HepG2 (cell line): Measurements from ENCODE around the gene MUC13. TPM values are rescaled to one million over a fixed set of nuclear protein-coding genes. Genes with fewer than 3 reads are reported as not detected.
A peak's percentile ranks its signal among the peaks of the same experiment; 100 is the strongest.

ENCODE experiments used
- ATAC-seq: fragments of 200-7000 bp; cut with Tn5 transposase; 3 replicates; pipeline ENCODE4 v1.9.1; 2020; ENCODE audit warnings: mild to moderate bottlenecking, moderate library complexity
- BruUV-seq: library from RNA; stranded (reverse); fragments of 400-500 nt; replicated peaks from 2 replicates; lab custom pipeline; 2021; lab: Mats Ljungman, UMichigan
- CTCF ChIA-PET: fragments of 300-600 bp; formaldehyde crosslinking; extraction: SDS; loops from one replicate; lab custom pipeline; 2021; ENCODE audit warnings: low total read pairs, inconsistent platforms, low intra/inter-chr PET ratio; lab: Yijun Ruan, JAX
- POLR2A ChIA-PET: fragments of 350-600 bp; sonication (Branson Sonifier 250); formaldehyde crosslinking; loops from one replicate; lab custom pipeline; 2020; ENCODE audit warnings: antibody characterized with exemption, inconsistent platforms; lab: Yijun Ruan, JAX
- DNase-seq: peaks from one replicate; pipeline ENCODE4 v3.0.0-alpha.2; 2015; ENCODE audit warnings: low spot score
- FAIRE-seq: peaks from 3 replicates; lab custom pipeline; 2011; peaks lifted over from hg19 to GRCh38; lab: Jason Lieb, UNC
- H2AFZ ChIP-seq: one replicate; pipeline ENCODE4 v1.6.1; 2011; ENCODE audit warnings: low read length, inconsistent platforms
- H3K27ac ChIP-seq: fragments of 300-600 bp; 3 replicates; pipeline ENCODE4 v1.8.0; 2011; ENCODE audit warnings: mixed run types, mild to moderate bottlenecking, mixed read lengths, low read length, inconsistent platforms; ENCODE audit not compliant: insufficient read depth; ENCODE audit errors: extremely low read length
- H3K27me3 ChIP-seq, 2 experiments: fragments of 200-600 bp in 1 of 2; 2 replicates in 1 of 2; 3 replicates in 1 of 2; pipeline versions ENCODE4 v1.6.0 to v1.8.0; 2011; ENCODE audit warnings: low read length in 2 of 2, mild to moderate bottlenecking in 2 of 2, moderate library complexity in 2 of 2, inconsistent platforms in 1 of 2; ENCODE audit not compliant: insufficient read depth in 2 of 2, control insufficient read depth in 1 of 2
- H3K36me3 ChIP-seq, 2 experiments: fragments of 200-600 bp in 1 of 2; replicated peaks in 1 of 2; 2 replicates in 1 of 2; 3 replicates in 1 of 2; pipeline versions ENCODE4 v1.5.1 to v1.8.0; 2011; ENCODE audit warnings: low read length in 2 of 2, inconsistent platforms in 1 of 2; ENCODE audit not compliant: insufficient read depth in 2 of 2, control insufficient read depth in 1 of 2
- H3K4me1 ChIP-seq: 2 replicates; pipeline ENCODE4 v1.5.1; 2012; ENCODE audit warnings: low read length, inconsistent platforms; ENCODE audit not compliant: insufficient read depth
- H3K4me2 ChIP-seq: 2 replicates; pipeline ENCODE4 v1.6.0; 2011; ENCODE audit warnings: low read depth, low read length, inconsistent platforms
- H3K4me3 ChIP-seq, 3 experiments: fragments of 200-600 bp in 1 of 3; sonication (generic), shearing (Covaris generic) in 1 of 3; replicated peaks in 1 of 3; 2 replicates each; pipeline ENCODE4 v1.5.1; 2011 to 2016; ENCODE audit warnings: low read length in 3 of 3, inconsistent platforms in 2 of 3, low read depth in 2 of 3, mild to moderate bottlenecking in 2 of 3, control low read depth in 1 of 3, mixed read lengths in 1 of 3; ENCODE audit not compliant: insufficient read depth in 1 of 3
- H3K79me2 ChIP-seq: one replicate; pipeline ENCODE4 v1.6.1; 2011; ENCODE audit warnings: low read length, inconsistent platforms; ENCODE audit not compliant: insufficient read depth
- H3K9ac ChIP-seq: 2 replicates; pipeline ENCODE4 v1.6.0; 2011; ENCODE audit warnings: mild to moderate bottlenecking, low read depth, low read length, inconsistent platforms; ENCODE audit not compliant: insufficient read depth
- H3K9me3 ChIP-seq: 2 replicates; pipeline ENCODE4 v1.5.1; 2012; ENCODE audit warnings: mild to moderate bottlenecking, low read length
- H4K20me1 ChIP-seq: 2 replicates; pipeline ENCODE4 v1.6.0; 2011; ENCODE audit warnings: inconsistent platforms, mild to moderate bottlenecking, low read length, moderate library complexity; ENCODE audit not compliant: insufficient read depth
- GATAD2A ChIP-seq: IDR thresholded peaks from 2 replicates; pipeline ENCODE4 v1.6.1; 2016
- KMT2A ChIP-seq: sonication (generic); formaldehyde crosslinking; IDR thresholded peaks from 2 replicates; pipeline ENCODE4 v1.4.0; 2020; ENCODE audit warnings: missing genetic modification reagents
- LCORL ChIP-seq, 2 experiments: fragments of 450-650 bp in 1 of 2; sonication (generic) in 1 of 2; formaldehyde crosslinking in 1 of 2; IDR thresholded peaks; 2 replicates each; pipeline versions ENCODE4 v1.5.0 to v1.6.1; 2017 to 2020; ENCODE audit warnings: antibody characterized with exemption in 1 of 2, missing genetic modification reagents in 1 of 2
- MEF2D ChIP-seq: sonication (generic); formaldehyde crosslinking; IDR thresholded peaks from 2 replicates; pipeline ENCODE4 v1.5.1; 2020; ENCODE audit warnings: mild to moderate bottlenecking, missing genetic modification reagents
- MYNN ChIP-seq: sonication (generic); formaldehyde crosslinking; IDR thresholded peaks from 2 replicates; pipeline ENCODE4 v1.4.0; 2020; ENCODE audit warnings: mild to moderate bottlenecking, low read depth, missing genetic modification reagents
- PITX1 ChIP-seq: sonication (generic); formaldehyde crosslinking; IDR thresholded peaks from 2 replicates; pipeline ENCODE4 v1.5.1; 2020; ENCODE audit warnings: mild to moderate bottlenecking, missing genetic modification reagents
- RBFOX2 ChIP-seq: fragments of 200-400 bp; formaldehyde crosslinking; IDR thresholded peaks from 2 replicates; pipeline ENCODE4 v1.6.1; 2017; ENCODE audit warnings: low read depth, mild to moderate bottlenecking, low read length
- SMARCC2 ChIP-seq: fragments of 450-650 bp; IDR thresholded peaks from 2 replicates; pipeline ENCODE4 v1.6.1; 2017; ENCODE audit warnings: antibody characterized with exemption, mild to moderate bottlenecking
- SOX6 ChIP-seq, 2 experiments: fragments of 450-650 bp in 1 of 2; sonication (generic) in 1 of 2; formaldehyde crosslinking in 1 of 2; IDR thresholded peaks; 2 replicates each; pipeline versions ENCODE4 v1.4.0 to v1.6.1; 2017 to 2020; ENCODE audit warnings: antibody characterized with exemption in 1 of 2, mild to moderate bottlenecking in 1 of 2, missing genetic modification reagents in 1 of 2
- SRSF4 ChIP-seq: fragments of 200-400 bp; formaldehyde crosslinking; IDR thresholded peaks from one replicate; pipeline ENCODE4 v1.6.1; 2018; ENCODE audit warnings: mild to moderate bottlenecking, low read depth, low read length, moderate library complexity; ENCODE audit not compliant: poor library complexity, severe bottlenecking
- STAG1 ChIP-seq: sonication (generic); formaldehyde crosslinking; IDR thresholded peaks from 2 replicates; pipeline ENCODE4 v1.4.0; 2020; ENCODE audit warnings: missing genetic modification reagents
- THAP11 ChIP-seq: IDR thresholded peaks from 2 replicates; pipeline ENCODE4 v1.6.1; 2016; ENCODE audit warnings: missing biosample characterization, missing genetic modification reagents
- ZNF234 ChIP-seq: sonication (generic); formaldehyde crosslinking; conservative IDR thresholded peaks from 2 replicates; pipeline ENCODE4 v1.5.1; 2020; ENCODE audit warnings: mild to moderate bottlenecking, missing genetic modification reagents
- ZNF317 ChIP-seq: sonication (generic); formaldehyde crosslinking; IDR thresholded peaks from 2 replicates; pipeline ENCODE4 v1.5.0; 2020; ENCODE audit warnings: mild to moderate bottlenecking, missing genetic modification reagents
- ZNF556 ChIP-seq: sonication (generic); formaldehyde crosslinking; IDR thresholded peaks from 2 replicates; pipeline ENCODE4 v1.4.0; 2020; ENCODE audit warnings: mild to moderate bottlenecking, missing genetic modification reagents, borderline replicate concordance
- ZNF713 ChIP-seq: sonication (generic); formaldehyde crosslinking; IDR thresholded peaks from 2 replicates; pipeline ENCODE4 v1.4.0; 2020; ENCODE audit warnings: mild to moderate bottlenecking, missing genetic modification reagents
- ZNF777 ChIP-seq: sonication (generic); formaldehyde crosslinking; IDR thresholded peaks from 2 replicates; pipeline ENCODE4 v1.4.0; 2020; ENCODE audit warnings: missing genetic modification reagents
- WGBS: methylation state at CpG from one replicate; pipeline ENCODE4 v1.1.6; 2017; ENCODE audit warnings: low lambda C conversion rate; 5-methylcytosine and 5-hydroxymethylcytosine counted together
- in situ Hi-C: cut with HindIII; loops from 2 replicates; pipeline ENCODE4 v1.10.0; 2017; ENCODE audit warnings: low pct_unique_long_range_greater_than_20kb; ENCODE audit not compliant: extremely low pct_ligation_motif_present
- intact Hi-C: fragments of 100-400 bp; cut with micrococcal nuclease; formaldehyde crosslinking; loops from one replicate; pipeline ENCODE4 v1.10.0; 2022; ENCODE audit not compliant: unreplicated experiment
- polyA plus RNA-seq, 8 experiments: library from polyadenylated mRNA; depleted of rRNA in 3 of 8; stranded (reverse) in 7 of 8; unstranded in 1 of 8; fragments of >200 nt; fragmentation: Illumina TruSeq in 4 of 8; extraction: Trizol in 4 of 8; gene quantifications; 2 replicates each; pipeline versions ENCODE4 v1.2.1 to v1.2.3, GENCODE V29; 2011 to 2016; ENCODE audit warnings: low read depth in 4 of 8, missing spikeins in 1 of 8, mixed read lengths in 1 of 8; ENCODE audit not compliant: insufficient read depth in 1 of 8
- total RNA-seq, 5 experiments: library from RNA; depleted of rRNA; stranded (reverse); fragments of >200 nt; fragmentation: Illumina TruSeq; extraction: Trizol; gene quantifications; 2 replicates each; pipeline ENCODE4 v1.2.3, GENCODE V29; 2016; ENCODE audit warnings: low read depth in 1 of 5
- TF ChIP-seq, protein P1 (sequence below): sonication (generic); formaldehyde crosslinking; IDR thresholded peaks from 2 replicates; pipeline ENCODE4 v1.8.1; 2023; ENCODE audit warnings: mild to moderate bottlenecking, inconsistent platforms, moderate library complexity, missing genetic modification reagents, borderline replicate concordance
- TF ChIP-seq, protein P2 (sequence below): sonication (generic); formaldehyde crosslinking; IDR thresholded peaks from 2 replicates; pipeline ENCODE4 v1.4.0; 2020; ENCODE audit warnings: missing genetic modification reagents

Gene MUC13
- total and polyA plus RNA-seq, 2 of the 13 experiments (the other 11 are each of a cell fraction or from before 2014, with no cell fraction given): 0.04 to 1.2 TPM

DNA sequence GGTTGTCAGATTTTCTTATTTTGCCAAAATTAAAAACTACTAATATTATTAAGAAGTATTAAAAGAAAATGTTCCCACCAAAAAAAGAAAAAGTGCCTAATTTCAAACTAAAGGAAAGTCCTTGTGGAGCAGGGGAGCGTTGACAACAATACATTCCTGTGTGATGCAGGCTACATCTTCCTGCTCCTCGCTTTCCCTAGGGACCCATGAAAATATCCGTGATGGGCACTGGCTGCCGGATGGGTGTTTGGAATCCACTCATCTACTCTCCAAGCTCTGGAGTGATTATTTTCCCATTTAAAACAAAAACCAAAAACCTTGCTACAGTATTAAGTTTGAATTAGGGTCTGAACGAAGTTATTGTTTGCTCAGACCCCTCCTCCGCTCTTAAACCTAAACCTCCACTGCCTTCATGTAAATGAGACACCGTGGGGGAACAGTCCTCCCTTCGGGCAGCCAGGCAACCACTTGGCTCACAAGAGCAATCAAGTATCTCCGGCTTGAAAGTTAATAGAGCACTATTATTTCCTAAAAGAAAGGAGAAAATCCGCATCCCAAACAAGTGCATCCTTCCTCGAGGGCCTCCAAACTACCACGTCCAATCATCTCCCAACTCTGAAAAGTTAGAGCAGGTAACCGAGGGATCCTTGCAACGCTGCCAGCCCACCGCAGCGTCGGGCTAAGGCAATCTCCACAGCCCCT lies 48.9 kb downstream of the MUC13 start:
- Histone ChIP-seq H3K9ac (peak overlapping the region; percentile 92), H3K79me2 (peaks cover 53% of the 10 kb centered on the region), H3K36me3 (peaks cover 2 to 5% of the 10 kb centered on the region in 2 experiments; a peak in 3 of 5 replicates), H3K9me3 (no peaks in the 10 kb centered on the region), H3K4me2 (peak overlapping the region; percentile 98), H2AFZ (no peak overlapping the region), H3K4me3 (peak overlapping the region; percentile 82 to 85 (median 85)), H3K27me3 (no peaks in the 10 kb centered on the region), H3K27ac (peak overlapping the region; percentile 90), H3K4me1 (peaks cover 79% of the 10 kb centered on the region), H4K20me1 (no peaks in the 10 kb centered on the region)
- DNase-seq: no peak
- ATAC-seq: no peak
- WGBS: 8% methylated on average over 17 of the region's 17 CpGs
- intact Hi-C loops (loop anchor here (2.0 to 5.0 kb wide), 2 partner anchors 51 to 123 kb away; no protein-coding TSS in a partner anchor), in situ Hi-C loops (no loop called here)
- CTCF ChIA-PET: no interaction called here
- FAIRE-seq: no peak
- POLR2A ChIA-PET: interaction anchor here (2.3 to 2.4 kb wide), 2 partner anchors 16 to 52 kb away, joined by 10 to 14 read pairs; no protein-coding TSS in a partner anchor
- TSS peak; percentile 54 for BruUV-seq
- TF ChIP-seq ZNF234 (CRISPR knock-in tag): no peak
- TF ChIP-seq SOX6 (IDR thresholded peaks at IDR 0.05): no peak
- TF ChIP-seq SOX6 (CRISPR knock-in tag; IDR thresholded peaks at IDR 0.05): peak; percentile 33; the same call in 1 of the 2 replicates
- TF ChIP-seq, protein P1, sequence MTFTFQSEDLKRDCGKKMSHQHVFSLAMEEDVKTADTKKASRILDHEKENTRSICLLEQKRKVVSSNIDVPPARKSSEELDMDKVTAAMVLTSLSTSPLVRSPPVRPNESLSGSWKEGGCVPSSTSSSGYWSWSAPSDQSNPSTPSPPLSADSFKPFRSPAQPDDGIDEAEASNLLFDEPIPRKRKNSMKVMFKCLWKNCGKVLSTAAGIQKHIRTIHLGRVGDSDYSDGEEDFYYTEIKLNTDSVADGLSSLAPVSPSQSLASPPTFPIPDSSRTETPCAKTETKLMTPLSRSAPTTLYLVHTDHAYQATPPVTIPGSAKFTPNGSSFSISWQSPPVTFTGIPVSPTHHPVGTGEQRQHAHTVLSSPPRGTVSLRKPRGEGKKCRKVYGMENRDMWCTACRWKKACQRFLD (CRISPR knock-in tag): no peak
- TF ChIP-seq MEF2D (CRISPR knock-in tag): 0 out of 2 replicates have a peak, but pooled peaks have one; percentile 47
- no peak for TF ChIP-seq STAG1 (CRISPR knock-in tag)
- no peak for TF ChIP-seq ZNF713 (CRISPR knock-in tag)
- TF ChIP-seq KMT2A (CRISPR knock-in tag): no peak
- TF ChIP-seq GATAD2A: peak; percentile 9; the same call in 1 of the 2 replicates
- TF ChIP-seq THAP11 (CRISPR knock-in tag): no peak
- TF ChIP-seq, protein P2, sequence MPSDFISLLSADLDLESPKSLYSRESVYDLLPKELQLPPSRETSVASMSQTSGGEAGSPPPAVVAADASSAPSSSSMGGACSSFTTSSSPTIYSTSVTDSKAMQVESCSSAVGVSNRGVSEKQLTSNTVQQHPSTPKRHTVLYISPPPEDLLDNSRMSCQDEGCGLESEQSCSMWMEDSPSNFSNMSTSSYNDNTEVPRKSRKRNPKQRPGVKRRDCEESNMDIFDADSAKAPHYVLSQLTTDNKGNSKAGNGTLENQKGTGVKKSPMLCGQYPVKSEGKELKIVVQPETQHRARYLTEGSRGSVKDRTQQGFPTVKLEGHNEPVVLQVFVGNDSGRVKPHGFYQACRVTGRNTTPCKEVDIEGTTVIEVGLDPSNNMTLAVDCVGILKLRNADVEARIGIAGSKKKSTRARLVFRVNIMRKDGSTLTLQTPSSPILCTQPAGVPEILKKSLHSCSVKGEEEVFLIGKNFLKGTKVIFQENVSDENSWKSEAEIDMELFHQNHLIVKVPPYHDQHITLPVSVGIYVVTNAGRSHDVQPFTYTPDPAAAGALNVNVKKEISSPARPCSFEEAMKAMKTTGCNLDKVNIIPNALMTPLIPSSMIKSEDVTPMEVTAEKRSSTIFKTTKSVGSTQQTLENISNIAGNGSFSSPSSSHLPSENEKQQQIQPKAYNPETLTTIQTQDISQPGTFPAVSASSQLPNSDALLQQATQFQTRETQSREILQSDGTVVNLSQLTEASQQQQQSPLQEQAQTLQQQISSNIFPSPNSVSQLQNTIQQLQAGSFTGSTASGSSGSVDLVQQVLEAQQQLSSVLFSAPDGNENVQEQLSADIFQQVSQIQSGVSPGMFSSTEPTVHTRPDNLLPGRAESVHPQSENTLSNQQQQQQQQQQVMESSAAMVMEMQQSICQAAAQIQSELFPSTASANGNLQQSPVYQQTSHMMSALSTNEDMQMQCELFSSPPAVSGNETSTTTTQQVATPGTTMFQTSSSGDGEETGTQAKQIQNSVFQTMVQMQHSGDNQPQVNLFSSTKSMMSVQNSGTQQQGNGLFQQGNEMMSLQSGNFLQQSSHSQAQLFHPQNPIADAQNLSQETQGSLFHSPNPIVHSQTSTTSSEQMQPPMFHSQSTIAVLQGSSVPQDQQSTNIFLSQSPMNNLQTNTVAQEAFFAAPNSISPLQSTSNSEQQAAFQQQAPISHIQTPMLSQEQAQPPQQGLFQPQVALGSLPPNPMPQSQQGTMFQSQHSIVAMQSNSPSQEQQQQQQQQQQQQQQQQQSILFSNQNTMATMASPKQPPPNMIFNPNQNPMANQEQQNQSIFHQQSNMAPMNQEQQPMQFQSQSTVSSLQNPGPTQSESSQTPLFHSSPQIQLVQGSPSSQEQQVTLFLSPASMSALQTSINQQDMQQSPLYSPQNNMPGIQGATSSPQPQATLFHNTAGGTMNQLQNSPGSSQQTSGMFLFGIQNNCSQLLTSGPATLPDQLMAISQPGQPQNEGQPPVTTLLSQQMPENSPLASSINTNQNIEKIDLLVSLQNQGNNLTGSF (CRISPR knock-in tag): no peak
- TF ChIP-seq PITX1: peak; percentile 19; the same call in 1 of the 2 replicates
- no peak for TF ChIP-seq LCORL (IDR thresholded peaks at IDR 0.05)
- 0 out of 2 replicates have a peak, but pooled peaks have one; percentile 19 for TF ChIP-seq LCORL (CRISPR knock-in tag; IDR thresholded peaks at IDR 0.05)
- TF ChIP-seq MYNN (CRISPR knock-in tag): no peak
- no peak for TF ChIP-seq RBFOX2
- no peak for TF ChIP-seq ZNF777
- TF ChIP-seq ZNF556: no peak
- no peak for TF ChIP-seq SMARCC2
- no peak for TF ChIP-seq SRSF4
- TF ChIP-seq ZNF317 (CRISPR knock-in tag): 0 out of 2 replicates have a peak, but pooled peaks have one; percentile 56
